GM23338 (cell line): ENCODE measurements around the gene CTSC. TPM values are rescaled to one million over a fixed set of nuclear protein-coding genes. Genes with fewer than 3 reads are reported as not detected.

Source experiments
- ATAC-seq: fragments of 200-7000 bp; cut with Tn5 transposase; 3 replicates; pipeline ENCODE4 v1.9.1; 2020
- DNase-seq: peaks from one replicate; pipeline ENCODE4 v3.0.0-alpha.2; 2015; ENCODE audit warnings: low spot score
- H2AFZ ChIP-seq: fragments of 200-600 bp; sonication (generic); 2 replicates; pipeline ENCODE4 v1.8.0; 2016; ENCODE audit warnings: antibody characterized with exemption, mild to moderate bottlenecking, moderate library complexity
- H3F3A ChIP-seq: fragments of 200-600 bp; sonication (generic); replicated peaks from 2 replicates; pipeline ENCODE4 v1.8.0; 2017; ENCODE audit warnings: antibody characterized with exemption, mixed run types, low read depth
- H3K27ac ChIP-seq: fragments of 200-600 bp; sonication (generic); 2 replicates; pipeline ENCODE4 v1.6.1; 2016; ENCODE audit warnings: low read depth
- H3K27me3 ChIP-seq: fragments of 200-600 bp; sonication (generic); 2 replicates; pipeline ENCODE4 v1.8.0; 2016; ENCODE audit warnings: mild to moderate bottlenecking, mixed run types, moderate library complexity; ENCODE audit not compliant: insufficient read depth
- H3K36me3 ChIP-seq: fragments of 200-600 bp; sonication (generic); 2 replicates; pipeline ENCODE4 v1.8.0; 2016; ENCODE audit warnings: mild to moderate bottlenecking; ENCODE audit not compliant: insufficient read depth
- H3K4me1 ChIP-seq: fragments of 200-600 bp; sonication (generic); 2 replicates; pipeline ENCODE4 v1.8.0; 2016; ENCODE audit warnings: mild to moderate bottlenecking, moderate library complexity; ENCODE audit not compliant: insufficient read depth
- H3K4me2 ChIP-seq: fragments of 200-600 bp; sonication (generic); 2 replicates; pipeline ENCODE4 v1.7.1; 2017; ENCODE audit warnings: mixed run types
- H3K4me3 ChIP-seq: fragments of 200-600 bp; sonication (generic); 2 replicates; pipeline ENCODE4 v1.6.1; 2016; ENCODE audit warnings: mixed run types
- H3K79me2 ChIP-seq: fragments of 200-600 bp; sonication (generic); replicated peaks from 2 replicates; pipeline ENCODE4 v1.8.0; 2017; ENCODE audit warnings: mild to moderate bottlenecking; ENCODE audit not compliant: insufficient read depth
- H3K9me2 ChIP-seq: fragments of 200-600 bp; sonication (generic); 2 replicates; pipeline ENCODE4 v1.8.0; 2017; ENCODE audit not compliant: insufficient read depth
- H4K20me1 ChIP-seq: fragments of 200-600 bp; sonication (generic); replicated peaks from 2 replicates; pipeline ENCODE4 v1.8.0; 2017; ENCODE audit warnings: mild to moderate bottlenecking; ENCODE audit not compliant: insufficient read depth
- H3K27ac Mint-ChIP-seq: 2 replicates; pipeline ENCODE4 v1.8.0; 2020; ENCODE audit warnings: inconsistent platforms, mild to moderate bottlenecking, moderate library complexity, mixed read lengths
- H3K27me3 Mint-ChIP-seq: 3 replicates; pipeline ENCODE4 v1.8.0; 2022; ENCODE audit warnings: low read depth, mild to moderate bottlenecking, moderate library complexity, mixed read lengths, inconsistent platforms; ENCODE audit not compliant: insufficient read depth, poor library complexity
- H3K36me3 Mint-ChIP-seq: 3 replicates; pipeline ENCODE4 v1.8.0; 2021; ENCODE audit warnings: low read depth, mild to moderate bottlenecking, inconsistent platforms, moderate library complexity, mixed read lengths
- H3K4me1 Mint-ChIP-seq: 3 replicates; pipeline ENCODE4 v1.8.0; 2020; ENCODE audit warnings: mild to moderate bottlenecking, inconsistent platforms, mixed read lengths
- H3K4me3 Mint-ChIP-seq: 3 replicates; pipeline ENCODE4 v1.8.0; 2021; ENCODE audit warnings: moderate library complexity, mild to moderate bottlenecking, inconsistent platforms, mixed read lengths
- H3K9me3 Mint-ChIP-seq: 3 replicates; pipeline ENCODE4 v1.8.0; 2020; ENCODE audit warnings: moderate library complexity, mild to moderate bottlenecking, inconsistent platforms, mixed read lengths
- CREB1 ChIP-seq: fragments of 250-450 bp; sonication (Bioruptor Pico); IDR thresholded peaks from 2 replicates; pipeline ENCODE4 v1.5.0; 2020; ENCODE audit warnings: low read depth, mild to moderate bottlenecking, moderate library complexity
- EZH2 ChIP-seq: fragments of 200-600 bp; sonication (generic); IDR thresholded peaks from one replicate; pipeline ENCODE4 v1.8.0; 2017; ENCODE audit warnings: antibody characterized with exemption, mild to moderate bottlenecking, low read depth; ENCODE audit not compliant: unreplicated experiment
- EZH2phosphoT487 ChIP-seq: fragments of 200-600 bp; sonication (generic); IDR thresholded peaks from one replicate; pipeline ENCODE4 v1.8.1; 2018; ENCODE audit warnings: antibody characterized with exemption; ENCODE audit not compliant: unreplicated experiment
- JUNB ChIP-seq: IDR thresholded peaks from one replicate; pipeline ENCODE4 v1.6.1; 2016; ENCODE audit warnings: antibody characterized with exemption; ENCODE audit not compliant: unreplicated experiment
- POLR2AphosphoS5 ChIP-seq: IDR thresholded peaks from 2 replicates; pipeline ENCODE4 v1.6.1; 2016; ENCODE audit warnings: antibody characterized with exemption, low read depth
- ZNF114 ChIP-seq: fragments of 250-450 bp; sonication (Bioruptor Pico); IDR thresholded peaks from 2 replicates; pipeline ENCODE4 v1.5.0; 2020; ENCODE audit warnings: mild to moderate bottlenecking, moderate library complexity
- ZNF331 ChIP-seq: fragments of 250-450 bp; sonication (Bioruptor Pico); IDR thresholded peaks from 2 replicates; pipeline ENCODE4 v1.5.0; 2020; ENCODE audit warnings: low read depth, mild to moderate bottlenecking, moderate library complexity
- ZNF462 ChIP-seq: fragments of 250-450 bp; sonication (Bioruptor Pico); IDR thresholded peaks from 2 replicates; pipeline ENCODE4 v1.5.0; 2020; ENCODE audit warnings: mild to moderate bottlenecking, moderate library complexity
- polyA plus RNA-seq: library from polyadenylated mRNA; unstranded; fragments of >200 nt; fragmentation: Nextera tagmentation; extraction: Ambion mirVana; gene quantifications from 2 replicates; pipeline ENCODE4 v1.2.1, GENCODE V29; 2016
- total RNA-seq: library from RNA; depleted of rRNA; stranded (reverse); fragments of >200 nt; shearing (Covaris generic); gene quantifications from 2 replicates; pipeline ENCODE4 v1.2.3, GENCODE V29; 2014
- TF ChIP-seq, protein P1 (sequence below): IDR thresholded peaks from one replicate; pipeline ENCODE4 v1.6.1; 2018; ENCODE audit warnings: antibody characterized with exemption; ENCODE audit not compliant: unreplicated experiment

CTSC gene
- total and polyA plus RNA-seq, 2 experiments from 2014 or later = 408 to 444 TPM

DNA sequence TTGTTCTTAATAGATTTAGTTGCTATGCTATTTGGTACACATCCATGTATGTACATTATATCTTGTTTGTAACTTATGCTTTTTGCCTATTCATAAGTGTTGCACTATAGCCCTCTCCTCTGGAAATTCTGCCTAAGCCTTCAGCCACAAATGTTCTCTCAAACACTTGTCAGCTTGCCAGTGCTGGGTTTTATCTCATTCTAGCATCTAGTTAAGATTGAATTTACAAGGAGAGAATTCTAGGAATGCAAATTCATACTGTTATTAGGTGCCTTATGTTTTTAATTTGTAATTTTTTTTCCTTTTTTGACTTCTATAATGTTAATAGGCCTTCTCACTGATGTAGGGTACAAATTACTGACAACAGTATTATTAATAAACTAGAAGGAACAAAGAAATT is 14.6 kb upstream of the CTSC start:
- no peak overlapping the region for H3K4me2 ChIP-seq
- peaks cover 2% of the 10 kb centered on the region; the same call in 2 of the 3 replicates for H3K4me1 Mint-ChIP-seq
- DNase-seq (no peak), ATAC-seq (no peak)
- H2AFZ ChIP-seq = no peak overlapping the region
- peaks cover 2% of the 10 kb centered on the region for H3K4me1 ChIP-seq
- H3K27me3 ChIP-seq = no peaks in the 10 kb centered on the region
- no peaks in the 10 kb centered on the region for H4K20me1 ChIP-seq
- no peak overlapping the region for H3K4me3 ChIP-seq
- no peaks in the 10 kb centered on the region for H3F3A ChIP-seq
- H3K79me2 ChIP-seq = no peaks in the 10 kb centered on the region
- H3K27ac ChIP-seq = no peak overlapping the region
- H3K36me3 Mint-ChIP-seq = no peaks in the 10 kb centered on the region
- no peak for TF ChIP-seq ZNF114 (CRISPR knock-in tag)
- no peak for TF ChIP-seq POLR2AphosphoS5
- no peak for TF ChIP-seq CREB1 (CRISPR knock-in tag)
- no peak for TF ChIP-seq EZH2
- no peak for TF ChIP-seq JUNB
- TF ChIP-seq ZNF331 (CRISPR knock-in tag) = no peak
- no peak for TF ChIP-seq EZH2phosphoT487
- TF ChIP-seq ZNF462 (CRISPR knock-in tag) = no peak
- TF ChIP-seq, protein P1, sequence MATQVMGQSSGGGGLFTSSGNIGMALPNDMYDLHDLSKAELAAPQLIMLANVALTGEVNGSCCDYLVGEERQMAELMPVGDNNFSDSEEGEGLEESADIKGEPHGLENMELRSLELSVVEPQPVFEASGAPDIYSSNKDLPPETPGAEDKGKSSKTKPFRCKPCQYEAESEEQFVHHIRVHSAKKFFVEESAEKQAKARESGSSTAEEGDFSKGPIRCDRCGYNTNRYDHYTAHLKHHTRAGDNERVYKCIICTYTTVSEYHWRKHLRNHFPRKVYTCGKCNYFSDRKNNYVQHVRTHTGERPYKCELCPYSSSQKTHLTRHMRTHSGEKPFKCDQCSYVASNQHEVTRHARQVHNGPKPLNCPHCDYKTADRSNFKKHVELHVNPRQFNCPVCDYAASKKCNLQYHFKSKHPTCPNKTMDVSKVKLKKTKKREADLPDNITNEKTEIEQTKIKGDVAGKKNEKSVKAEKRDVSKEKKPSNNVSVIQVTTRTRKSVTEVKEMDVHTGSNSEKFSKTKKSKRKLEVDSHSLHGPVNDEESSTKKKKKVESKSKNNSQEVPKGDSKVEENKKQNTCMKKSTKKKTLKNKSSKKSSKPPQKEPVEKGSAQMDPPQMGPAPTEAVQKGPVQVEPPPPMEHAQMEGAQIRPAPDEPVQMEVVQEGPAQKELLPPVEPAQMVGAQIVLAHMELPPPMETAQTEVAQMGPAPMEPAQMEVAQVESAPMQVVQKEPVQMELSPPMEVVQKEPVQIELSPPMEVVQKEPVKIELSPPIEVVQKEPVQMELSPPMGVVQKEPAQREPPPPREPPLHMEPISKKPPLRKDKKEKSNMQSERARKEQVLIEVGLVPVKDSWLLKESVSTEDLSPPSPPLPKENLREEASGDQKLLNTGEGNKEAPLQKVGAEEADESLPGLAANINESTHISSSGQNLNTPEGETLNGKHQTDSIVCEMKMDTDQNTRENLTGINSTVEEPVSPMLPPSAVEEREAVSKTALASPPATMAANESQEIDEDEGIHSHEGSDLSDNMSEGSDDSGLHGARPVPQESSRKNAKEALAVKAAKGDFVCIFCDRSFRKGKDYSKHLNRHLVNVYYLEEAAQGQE = no peak
- no peaks in the 10 kb centered on the region for H3K36me3 ChIP-seq
- H3K4me3 Mint-ChIP-seq = no peak overlapping the region
- no peaks in the 10 kb centered on the region for H3K9me3 Mint-ChIP-seq
- H3K9me2 ChIP-seq = no peaks in the 10 kb centered on the region
- H3K27me3 Mint-ChIP-seq = no peaks in the 10 kb centered on the region
- no peak overlapping the region for H3K27ac Mint-ChIP-seq
